GM19193 (cell line): ENCODE results near the gene CACNA2D1.

Experiments used
- POLR2A ChIP-seq: IDR thresholded peaks from 4 replicates; pipeline ENCODE4 v1.6.1; 2011; ENCODE audit not compliant: insufficient read depth, insufficient read length; ENCODE audit errors: extremely low read depth

The CACNA2D1 gene

GRCh38 chr7:82443036-82443546 is 486 bp downstream of the CACNA2D1 start:
- TF ChIP-seq POLR2A = no peak

- no peak for TF ChIP-seq POLR2A
Measured at GRCh38 chr7:82442492-82443035, 1.0 kb downstream of the CACNA2D1 start.

GRCh38 chr7:82441669-82442478 is 1.7 kb downstream of the CACNA2D1 start:
- TF ChIP-seq POLR2A = no peak

GRCh38 chr7:82438521-82438920 is 5.1 kb downstream of the CACNA2D1 start:
- TF ChIP-seq POLR2A = no peak

GRCh38 chr7:82435769-82436168 is 7.8 kb downstream of the CACNA2D1 start:
- no peak for TF ChIP-seq POLR2A

- no peak for TF ChIP-seq POLR2A
Measured at GRCh38 chr7:82434275-82435022, 9.1 kb downstream of the CACNA2D1 start.

GRCh38 chr7:82433507-82433906 is 10.1 kb downstream of the CACNA2D1 start:
- TF ChIP-seq POLR2A = no peak

GRCh38 chr7:82430500-82431465 is 12.8 kb downstream of the CACNA2D1 start:
- no peak for TF ChIP-seq POLR2A

- TF ChIP-seq POLR2A = no peak
Measured at GRCh38 chr7:82429408-82429807, 14.2 kb downstream of the CACNA2D1 start.

GRCh38 chr7:82428186-82428961 is 15.2 kb downstream of the CACNA2D1 start:
- TF ChIP-seq POLR2A = no peak

- TF ChIP-seq POLR2A = no peak
Measured at GRCh38 chr7:82423446-82423845, 20.1 kb downstream of the CACNA2D1 start.

GRCh38 chr7:82419200-82419599 is 24.4 kb downstream of the CACNA2D1 start:
- no peak for TF ChIP-seq POLR2A

- no peak for TF ChIP-seq POLR2A
Measured at GRCh38 chr7:82417898-82418297, 25.7 kb downstream of the CACNA2D1 start.

GRCh38 chr7:82416402-82416801 is 27.2 kb downstream of the CACNA2D1 start:
- no peak for TF ChIP-seq POLR2A
